Kidney (tissue), 14 donors: ENCODE data around the gene PHF13. TPM values are rescaled to one million over a fixed set of nuclear protein-coding genes. Genes with fewer than 3 reads are reported as not detected.

Source experiments
- DNase-seq, 5 donors: peaks; one replicate each; pipeline ENCODE4 v3.0.0-alpha.2; 2013 to 2020
- FAIRE-seq: peaks from 2 replicates; lab custom pipeline; 2012; peaks lifted over from hg19 to GRCh38; lab: Jason Lieb, UNC
- H3K27ac ChIP-seq, 2 donors: one replicate each; pipeline ENCODE4 v1.7.0; 2013; ENCODE audit warnings: low read depth in 2 of 2, low read length in 2 of 2, inconsistent platforms in 1 of 2
- H3K27me3 ChIP-seq: one replicate; pipeline ENCODE4 v1.7.1; 2013; ENCODE audit warnings: low read length, inconsistent platforms; ENCODE audit not compliant: control insufficient read depth, insufficient read depth
- H3K36me3 ChIP-seq, 3 donors: one replicate each; pipeline versions ENCODE4 v1.7.0 to v1.7.1; 2013; ENCODE audit warnings: low read length in 3 of 3, control low read depth in 1 of 3, inconsistent platforms in 1 of 3; ENCODE audit not compliant: insufficient read depth in 3 of 3, control insufficient read depth in 2 of 3
- H3K4me1 ChIP-seq, 3 donors: one replicate each; pipeline versions ENCODE4 v1.7.0 to v1.7.1; 2013; ENCODE audit warnings: low read length in 3 of 3, inconsistent platforms in 1 of 3, low read depth in 1 of 3; ENCODE audit not compliant: control insufficient read depth in 2 of 3, insufficient read depth in 2 of 3
- H3K4me3 ChIP-seq, 3 donors: one replicate each; pipeline versions ENCODE4 v1.7.0 to v1.8.1; 2013; ENCODE audit warnings: low read length in 3 of 3, control low read depth in 1 of 3, inconsistent platforms in 1 of 3
- H3K9ac ChIP-seq, 3 donors: one replicate each; pipeline versions ENCODE4 v1.7.0 to v1.7.1; 2013; ENCODE audit warnings: low read length in 3 of 3, control low read depth in 1 of 3, inconsistent platforms in 1 of 3
- H3K9me3 ChIP-seq, 3 donors: one replicate each; pipeline versions ENCODE4 v1.7.0 to v1.7.1; 2013; ENCODE audit warnings: low read length in 3 of 3, control low read depth in 1 of 3, inconsistent platforms in 1 of 3; ENCODE audit not compliant: control insufficient read depth in 2 of 3, insufficient read depth in 1 of 3
- intact Hi-C: fragments of 100-400 bp; cut with DNase I; formaldehyde crosslinking; loops from one replicate; pipeline ENCODE4 v1.11.1; 2022
- polyA plus RNA-seq: library from polyadenylated mRNA; stranded (reverse); fragments of 350-450 nt; fragmentation: Illumina TruSeq; extraction: RNeasy Lipid Tissue Mini Kit (QIAGEN cat#74804); gene quantifications from one replicate; pipeline ENCODE4 v1.2.3, GENCODE V29; 2014; ENCODE audit warnings: low read depth, low replicate concordance; ENCODE audit not compliant: insufficient read depth
- total RNA-seq: library from RNA; stranded (reverse); fragmentation: NEBNext Ultra II Directional; extraction: Animal tissue kit (Norgen Biotek cat#: 25700); gene quantifications from one replicate; pipeline ENCODE4 v1.2.1, GENCODE V29; 2021
- TF ChIP-seq, protein P1 (sequence below): IDR thresholded peaks from 3 replicates; pipeline ENCODE4 v1.5.1; 2012; ENCODE audit warnings: mild to moderate bottlenecking, moderate library complexity, borderline replicate concordance; ENCODE audit not compliant: insufficient read depth; ENCODE audit errors: extremely low read depth
- donor health status: control.
- donor health status: control.
- donor health status: control.
- donor health status: control.
- donor health status: control.
- donor health status: DM: yes; HTN: yes; CAD: no.
- donor health status: Normal renal cell carcinoma (clear cell type).

Gene PHF13
- total and polyA plus RNA-seq, 2 donors from 2014 or later = 6.0 to 11.0 TPM

DNA sequence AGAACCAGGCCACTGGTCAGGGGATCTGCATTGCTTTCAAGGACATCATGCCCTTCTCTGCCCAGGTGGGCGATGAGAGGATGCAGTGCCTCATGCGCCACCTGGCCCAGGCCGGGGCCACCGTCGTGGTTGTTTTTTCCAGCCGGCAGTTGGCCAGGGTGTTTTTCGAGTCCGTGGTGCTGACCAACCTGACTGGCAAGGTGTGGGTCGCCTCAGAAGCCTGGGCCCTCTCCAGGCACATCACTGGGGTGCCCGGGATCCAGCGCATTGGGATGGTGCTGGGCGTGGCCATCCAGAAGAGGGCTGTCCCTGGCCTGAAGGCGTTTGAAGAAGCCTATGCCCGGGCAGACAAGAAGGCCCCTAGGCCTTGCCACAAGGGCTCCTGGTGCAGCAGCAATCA, 38.7 kb upstream of the PHF13 start:
- Histone ChIP-seq H3K9ac (no peak overlapping the region), H3K27ac (no peak overlapping the region), H3K4me1 (peaks cover 0 to 7% (median 6%) of the 10 kb centered on the region in 3 donors), H3K36me3 (no peaks in the 10 kb centered on the region), H3K4me3 (no peak overlapping the region), H3K9me3 (peaks cover 0 to 2% (median 0%) of the 10 kb centered on the region in 3 donors), H3K27me3 (no peaks in the 10 kb centered on the region)
- TF ChIP-seq, protein P1, sequence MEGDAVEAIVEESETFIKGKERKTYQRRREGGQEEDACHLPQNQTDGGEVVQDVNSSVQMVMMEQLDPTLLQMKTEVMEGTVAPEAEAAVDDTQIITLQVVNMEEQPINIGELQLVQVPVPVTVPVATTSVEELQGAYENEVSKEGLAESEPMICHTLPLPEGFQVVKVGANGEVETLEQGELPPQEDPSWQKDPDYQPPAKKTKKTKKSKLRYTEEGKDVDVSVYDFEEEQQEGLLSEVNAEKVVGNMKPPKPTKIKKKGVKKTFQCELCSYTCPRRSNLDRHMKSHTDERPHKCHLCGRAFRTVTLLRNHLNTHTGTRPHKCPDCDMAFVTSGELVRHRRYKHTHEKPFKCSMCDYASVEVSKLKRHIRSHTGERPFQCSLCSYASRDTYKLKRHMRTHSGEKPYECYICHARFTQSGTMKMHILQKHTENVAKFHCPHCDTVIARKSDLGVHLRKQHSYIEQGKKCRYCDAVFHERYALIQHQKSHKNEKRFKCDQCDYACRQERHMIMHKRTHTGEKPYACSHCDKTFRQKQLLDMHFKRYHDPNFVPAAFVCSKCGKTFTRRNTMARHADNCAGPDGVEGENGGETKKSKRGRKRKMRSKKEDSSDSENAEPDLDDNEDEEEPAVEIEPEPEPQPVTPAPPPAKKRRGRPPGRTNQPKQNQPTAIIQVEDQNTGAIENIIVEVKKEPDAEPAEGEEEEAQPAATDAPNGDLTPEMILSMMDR = no peak
- FAIRE-seq (no peak), DNase-seq (no peak)
- intact Hi-C loops = no loop called here

DNA sequence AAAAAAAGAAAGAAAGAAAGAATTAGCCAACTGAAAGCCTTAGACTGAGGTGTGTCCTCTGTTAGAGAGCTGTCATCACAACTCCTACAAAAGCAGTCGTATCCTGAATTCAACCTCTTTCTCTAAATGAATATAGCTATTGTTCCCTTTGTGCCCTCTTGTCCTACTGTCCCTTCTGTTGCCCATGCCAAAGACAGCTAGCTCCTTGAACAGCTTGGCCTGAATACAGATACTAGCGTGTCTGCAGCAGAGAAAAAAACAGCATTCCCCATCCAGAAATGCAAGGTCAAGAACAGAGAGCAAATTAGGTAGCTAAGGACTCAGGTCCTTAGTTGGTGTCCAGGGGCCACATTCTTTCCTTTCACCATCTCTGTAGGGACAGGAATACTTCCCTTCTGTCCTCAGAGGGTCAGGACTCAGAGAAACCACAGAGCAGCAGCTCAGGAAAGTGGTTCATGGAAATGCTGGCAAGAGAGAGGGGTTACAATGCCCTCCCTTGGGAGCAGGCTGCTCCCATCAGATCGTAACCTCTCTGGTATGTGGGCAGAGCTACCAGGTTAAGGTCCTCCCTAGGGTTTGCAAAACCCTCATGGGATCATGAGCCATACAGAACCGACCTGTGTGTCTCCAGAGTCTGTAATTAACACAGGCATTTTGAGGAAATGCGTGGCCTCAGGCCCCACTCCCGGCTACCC, 35.6 kb upstream of the PHF13 start:
- no peak overlapping the region for H3K4me3 ChIP-seq
- no peak for DNase-seq
- intact Hi-C loops = no loop called here
- no peak overlapping the region for H3K9ac ChIP-seq
- H3K27ac ChIP-seq = no peak overlapping the region
- no peaks in the 10 kb centered on the region for H3K36me3 ChIP-seq
- H3K4me1 ChIP-seq = peaks cover 0 to 28% (median 19%) of the 10 kb centered on the region in 3 donors
- FAIRE-seq = no peak
- TF ChIP-seq, protein P1 = no peak
- no peaks in the 10 kb centered on the region for H3K27me3 ChIP-seq
- H3K9me3 ChIP-seq = no peaks in the 10 kb centered on the region

DNA sequence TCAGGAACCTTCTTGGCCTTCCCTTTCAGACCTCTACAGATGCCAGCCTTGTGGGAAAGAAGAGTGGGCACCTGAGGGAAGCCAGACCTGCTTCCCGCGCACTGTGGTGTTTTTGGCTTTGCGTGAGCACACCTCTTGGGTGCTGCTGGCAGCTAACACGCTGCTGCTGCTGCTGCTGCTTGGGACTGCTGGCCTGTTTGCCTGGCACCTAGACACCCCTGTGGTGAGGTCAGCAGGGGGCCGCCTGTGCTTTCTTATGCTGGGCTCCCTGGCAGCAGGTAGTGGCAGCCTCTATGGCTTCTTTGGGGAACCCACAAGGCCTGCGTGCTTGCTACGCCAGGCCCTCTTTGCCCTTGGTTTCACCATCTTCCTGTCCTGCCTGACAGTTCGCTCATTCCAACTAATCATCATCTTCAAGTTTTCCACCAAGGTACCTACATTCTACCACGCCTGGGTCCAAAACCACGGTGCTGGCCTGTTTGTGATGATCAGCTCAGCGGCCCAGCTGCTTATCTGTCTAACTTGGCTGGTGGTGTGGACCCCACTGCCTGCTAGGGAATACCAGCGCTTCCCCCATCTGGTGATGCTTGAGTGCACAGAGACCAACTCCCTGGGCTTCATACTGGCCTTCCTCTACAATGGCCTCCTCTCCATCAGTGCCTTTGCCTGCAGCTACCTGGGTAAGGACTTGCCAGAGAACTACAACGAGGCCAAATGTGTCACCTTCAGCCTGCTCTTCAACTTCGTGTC, 34.7 kb upstream of the PHF13 start:
- Histone ChIP-seq H3K4me1 (peaks cover 0 to 28% (median 19%) of the 10 kb centered on the region in 3 donors), H3K36me3 (no peaks in the 10 kb centered on the region), H3K4me3 (peak overlapping the region; percentile 62 to 85 (median 69)), H3K27me3 (no peaks in the 10 kb centered on the region), H3K27ac (peak overlapping the region; percentile 82 to 88), H3K9me3 (no peaks in the 10 kb centered on the region), H3K9ac (peak overlapping the region in 2 of 3 donors; percentile 48 to 87)
- TF ChIP-seq, protein P1 = no peak
- intact Hi-C loops = no loop called here
- DNase-seq = peak in 2 of 5 donors; percentile 9 to 66
- FAIRE-seq = no peak
